Ramos (cell line): ENCODE data around the gene GALNT18.

Experiments used
- in situ Hi-C: fragments of 300-500 bp; cut with MboI; formaldehyde crosslinking; loops from one replicate; pipeline ENCODE4 v1.14.3; 2022; ENCODE audit warnings: low sequenced_read_pairs; ENCODE audit not compliant: unreplicated experiment

GALNT18 gene

GRCh38 chr11:11570823-11571222 is 51.0 kb downstream of the GALNT18 start:
- in situ Hi-C loops, result no loop called here

DNA sequence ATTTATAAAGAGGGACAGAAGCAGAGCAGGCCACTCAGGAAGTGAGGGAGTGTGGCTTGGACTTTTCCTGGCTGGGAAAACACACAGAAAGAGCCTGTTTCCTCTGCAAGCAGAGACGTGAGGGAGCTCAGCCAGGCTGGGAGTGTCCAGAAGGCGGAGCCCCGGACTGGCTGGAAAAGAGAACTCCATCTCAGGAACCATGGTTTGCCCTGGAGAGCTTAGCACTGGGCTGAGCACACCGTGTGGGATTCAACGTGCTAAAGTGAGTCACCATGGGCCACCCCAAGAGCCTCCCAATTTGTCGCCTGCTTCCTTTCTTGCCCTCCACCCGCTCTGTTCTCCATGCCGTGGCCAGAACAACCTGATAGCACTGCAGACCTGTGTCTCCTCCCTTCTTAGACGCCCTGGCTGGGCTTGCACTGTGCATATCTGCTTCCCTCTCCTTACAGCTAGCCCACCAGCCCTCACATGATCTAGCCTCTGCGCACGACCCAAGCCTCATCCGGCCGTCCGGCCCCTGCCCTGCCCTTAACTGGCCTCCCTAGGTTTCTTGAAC is 51.8 kb downstream of the GALNT18 start:
- in situ Hi-C loops, result no loop called here

GRCh38 chr11:11568651-11569229 is 53.1 kb downstream of the GALNT18 start:
- in situ Hi-C loops, result no loop called here

DNA sequence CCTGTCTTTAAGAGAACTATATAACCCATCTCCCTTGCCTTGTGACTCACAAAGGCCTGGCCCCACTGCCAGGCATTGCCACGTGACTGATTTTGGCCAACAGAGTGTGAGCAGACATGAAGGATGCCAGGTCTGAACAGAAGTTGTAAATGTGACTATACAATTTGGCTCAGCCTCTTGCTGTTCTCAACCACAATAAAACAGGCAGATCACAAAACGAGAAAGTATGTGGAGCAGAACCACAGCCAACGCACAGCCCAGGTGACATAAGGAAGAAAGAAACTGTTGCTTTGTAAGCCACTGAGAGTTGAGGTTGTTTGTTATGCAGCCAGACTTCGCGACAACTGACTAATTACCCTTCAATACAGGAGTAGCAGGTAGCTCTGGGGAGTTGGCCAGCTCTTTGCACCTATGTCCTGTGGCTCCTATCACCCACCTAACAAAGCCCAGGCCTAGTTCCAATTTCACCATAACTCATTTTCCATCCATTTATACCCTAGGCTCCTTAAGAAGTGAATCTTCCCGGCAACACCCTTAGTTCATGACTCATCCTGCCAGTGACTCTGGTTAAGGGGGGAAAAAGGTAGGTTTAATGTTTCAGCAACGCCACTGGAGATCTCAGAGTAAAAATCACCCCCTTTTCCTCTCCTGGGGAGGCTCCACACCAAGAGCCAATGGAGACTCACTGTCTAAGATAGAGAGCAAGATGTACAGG is 53.7 kb downstream of the GALNT18 start:
- in situ Hi-C loops, result no loop called here

DNA sequence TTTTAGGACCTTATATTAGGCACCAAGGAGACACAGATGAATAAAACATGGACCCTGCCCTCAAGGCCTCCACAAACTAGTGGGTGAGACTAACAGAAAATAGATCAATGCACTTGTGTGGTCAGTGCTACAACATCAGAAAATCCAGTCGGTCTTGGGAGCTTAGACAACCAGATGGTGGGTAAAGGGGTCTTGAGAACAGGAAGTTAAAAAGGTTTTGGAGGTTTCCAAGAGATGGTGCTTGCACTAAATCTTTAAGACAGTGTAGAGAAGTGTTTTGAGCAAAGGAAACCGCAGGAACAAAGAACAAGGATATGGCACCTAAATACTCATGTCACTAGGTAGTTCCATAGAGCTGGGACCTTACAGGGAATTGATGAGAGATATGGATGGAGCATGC is 56.2 kb downstream of the GALNT18 start:
- in situ Hi-C loops, result no loop called here

DNA sequence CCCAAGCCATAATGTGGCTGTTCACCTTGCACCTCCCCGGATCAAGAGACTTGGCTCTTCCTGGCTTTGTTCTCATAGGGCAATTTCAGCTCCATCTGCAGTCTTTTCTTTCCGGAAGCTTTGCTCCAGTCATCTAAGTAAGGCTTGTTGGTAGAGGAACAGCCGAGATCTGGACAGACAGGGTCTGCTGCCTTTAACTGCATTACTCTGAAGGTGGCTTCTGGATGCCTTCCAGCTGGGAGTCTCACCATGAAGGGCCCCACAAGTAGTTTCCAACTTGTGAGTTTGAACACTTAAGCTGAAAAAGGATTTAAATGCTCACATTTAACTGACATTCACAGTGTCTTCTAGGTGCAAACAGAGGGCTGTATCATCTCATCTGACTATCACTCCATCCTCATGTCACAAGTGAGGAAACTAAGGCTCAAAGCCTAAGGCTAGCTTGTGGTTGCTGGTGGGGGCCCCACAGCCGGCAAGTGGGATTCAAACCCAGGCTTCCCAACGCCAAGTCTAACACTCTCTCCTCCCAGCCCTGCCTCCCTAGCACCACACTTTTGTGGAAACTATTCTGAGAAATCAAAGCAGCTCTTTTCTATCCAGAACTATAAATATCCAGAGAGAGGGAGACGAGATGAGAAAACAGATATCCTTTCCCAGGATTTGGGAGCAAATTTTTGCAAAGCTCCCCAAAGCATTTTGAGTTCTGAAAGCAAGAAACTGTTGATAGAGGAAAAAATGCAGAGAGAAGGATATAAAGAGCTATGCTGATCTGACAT is 58.4 kb downstream of the GALNT18 start:
- in situ Hi-C loops, result no loop called here

DNA sequence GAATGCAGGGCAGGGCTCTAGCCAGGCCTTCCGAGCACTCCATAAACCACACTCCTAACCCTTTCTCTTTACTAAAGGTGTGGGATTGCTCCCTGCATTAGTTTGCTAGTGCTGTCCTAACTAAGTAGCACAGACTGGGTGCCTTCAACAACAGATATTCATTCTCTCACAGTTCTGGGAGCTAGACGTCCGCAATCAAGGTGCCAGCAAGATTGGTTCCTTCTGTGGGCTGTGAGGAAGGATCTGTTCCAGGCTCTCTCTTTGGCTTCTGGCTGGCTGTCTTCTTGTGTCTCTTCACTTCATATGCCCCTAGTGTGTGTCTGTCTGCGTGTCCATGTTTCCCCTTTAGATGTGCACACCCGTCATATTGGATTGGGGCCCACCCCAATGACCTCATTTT is 59.8 kb downstream of the GALNT18 start:
- in situ Hi-C loops, result no loop called here

DNA sequence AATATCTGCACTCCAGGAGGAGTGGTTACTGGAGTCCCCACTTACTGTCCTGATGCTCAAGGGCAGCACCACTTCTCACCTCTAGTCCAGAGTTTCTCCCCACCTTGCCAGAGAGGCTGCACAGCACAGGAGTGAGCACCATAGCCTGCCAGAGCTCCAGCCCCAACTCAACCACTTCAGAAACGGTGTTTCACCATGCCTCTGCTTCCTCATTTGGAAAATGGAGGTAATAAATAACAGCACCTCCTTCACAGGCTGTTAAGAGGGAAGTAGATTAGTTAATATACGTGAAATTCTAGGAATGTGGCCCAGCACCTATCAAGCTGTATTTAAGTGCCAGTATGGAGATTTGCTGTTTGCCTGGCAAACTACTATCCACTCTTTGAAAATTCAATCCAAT is 63.0 kb downstream of the GALNT18 start:
- in situ Hi-C loops, result no loop called here

GRCh38 chr11:11558396-11558795 is 63.4 kb downstream of the GALNT18 start:
- in situ Hi-C loops, result no loop called here

DNA sequence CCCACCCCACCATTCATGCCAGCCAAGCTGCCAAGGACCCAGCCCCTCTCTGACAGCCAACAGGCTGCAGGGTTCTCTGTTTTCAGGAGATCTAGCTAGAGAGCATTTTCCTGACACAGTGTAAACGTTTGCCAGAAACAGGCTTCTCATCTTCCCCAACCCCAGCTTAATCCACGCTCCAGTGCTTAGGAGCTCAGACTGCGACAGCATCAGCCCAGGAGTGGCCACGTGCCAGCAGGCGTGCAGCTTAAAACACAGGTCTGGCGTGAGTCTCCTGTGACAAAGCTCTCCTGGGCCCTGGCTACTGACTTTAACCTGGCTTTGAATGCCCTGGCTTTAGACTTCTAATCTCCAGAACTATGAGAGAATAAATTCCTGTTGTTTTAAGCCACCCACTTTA is 66.6 kb downstream of the GALNT18 start:
- in situ Hi-C loops, result no loop called here

GRCh38 chr11:11553573-11553972 is 68.2 kb downstream of the GALNT18 start:
- in situ Hi-C loops, result no loop called here

DNA sequence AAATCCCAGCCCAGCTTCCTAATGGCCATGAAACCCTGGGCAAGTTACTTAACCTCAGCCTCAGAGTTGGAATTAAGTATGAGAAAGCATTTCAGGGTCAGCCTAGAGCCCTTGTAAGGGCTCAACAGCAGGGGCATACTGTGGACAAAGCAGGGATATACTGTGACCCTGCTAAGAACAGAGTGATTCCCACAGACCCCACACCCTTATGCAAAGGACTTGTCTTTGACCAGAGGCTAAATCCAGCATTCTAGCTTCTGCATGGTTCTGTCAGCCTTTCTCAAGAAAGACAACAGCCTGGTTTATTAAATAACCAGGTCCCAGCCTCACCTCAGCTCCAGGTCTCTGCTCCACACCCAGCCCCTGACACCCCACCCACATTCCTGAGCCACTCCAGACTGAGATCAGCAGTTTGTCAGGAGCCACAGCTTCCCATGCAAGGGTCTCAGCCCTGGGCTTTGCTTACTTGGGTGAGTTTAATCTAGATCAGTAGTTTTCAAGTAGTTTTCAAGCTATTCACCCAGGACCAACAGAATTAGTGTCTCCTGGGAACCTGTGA is 69.2 kb downstream of the GALNT18 start:
- in situ Hi-C loops, result no loop called here

- in situ Hi-C loops, result no loop called here
These were observed 71.3 kb downstream of the GALNT18 start for GRCh38 chr11:11550534-11550933.

GRCh38 chr11:11545285-11546275 is 76.2 kb downstream of the GALNT18 start:
- in situ Hi-C loops, result no loop called here

- in situ Hi-C loops, result no loop called here
These were observed 78.1 kb downstream of the GALNT18 start for GRCh38 chr11:11543656-11544055.

DNA sequence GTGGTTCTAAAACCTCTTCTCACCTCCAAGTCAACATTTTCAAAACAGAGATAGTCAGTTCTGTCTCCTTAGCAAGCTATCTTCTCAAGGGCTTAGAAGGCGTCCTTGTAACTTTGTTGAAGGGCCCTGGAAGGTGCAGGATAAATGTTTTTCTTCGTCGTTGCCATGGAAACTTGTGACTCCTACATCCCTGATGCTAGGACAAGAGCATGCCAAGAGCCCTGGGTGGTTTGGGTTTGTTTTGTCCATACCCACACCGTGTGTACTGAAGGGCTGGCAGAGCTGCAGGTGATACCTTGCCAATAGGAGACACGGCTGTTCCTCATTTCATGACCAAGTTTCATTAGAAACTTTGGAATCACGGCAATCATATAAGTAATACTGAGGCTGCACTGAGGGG is 81.6 kb downstream of the GALNT18 start:
- in situ Hi-C loops, result no loop called here

DNA sequence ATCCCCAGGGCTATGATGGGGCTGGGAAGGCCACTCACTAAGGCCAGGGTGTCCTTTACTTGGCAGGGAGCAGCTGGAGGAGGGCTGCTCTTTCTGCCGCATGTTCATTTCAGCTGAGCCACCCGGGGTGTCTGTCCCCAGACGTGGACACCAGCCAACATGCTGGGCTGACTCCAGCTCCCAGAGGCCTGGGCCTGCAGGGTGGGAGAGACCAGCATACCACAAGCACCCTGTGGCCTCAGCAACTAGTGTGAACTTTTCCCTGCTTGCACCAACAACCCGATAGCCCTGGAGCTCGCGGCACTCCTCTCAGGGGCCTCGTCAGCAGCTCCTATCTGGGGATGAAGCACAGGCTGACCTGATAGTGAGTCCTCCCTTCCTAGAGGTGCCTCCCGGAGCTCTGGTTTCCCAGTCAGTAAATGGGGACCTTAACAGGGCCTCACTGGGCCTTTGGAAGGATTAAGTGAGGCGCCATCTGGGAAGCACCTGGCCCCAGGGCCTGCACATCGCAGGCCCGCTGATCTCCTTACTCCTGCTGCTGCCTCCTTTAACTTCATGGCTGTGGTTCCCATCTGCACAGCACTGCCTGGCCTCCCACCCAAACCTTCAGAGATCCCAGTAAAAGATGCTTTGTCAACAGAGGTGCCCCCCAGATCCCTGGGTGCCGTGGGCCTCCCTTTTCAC is 83.4 kb downstream of the GALNT18 start:
- in situ Hi-C loops, result no loop called here

DNA sequence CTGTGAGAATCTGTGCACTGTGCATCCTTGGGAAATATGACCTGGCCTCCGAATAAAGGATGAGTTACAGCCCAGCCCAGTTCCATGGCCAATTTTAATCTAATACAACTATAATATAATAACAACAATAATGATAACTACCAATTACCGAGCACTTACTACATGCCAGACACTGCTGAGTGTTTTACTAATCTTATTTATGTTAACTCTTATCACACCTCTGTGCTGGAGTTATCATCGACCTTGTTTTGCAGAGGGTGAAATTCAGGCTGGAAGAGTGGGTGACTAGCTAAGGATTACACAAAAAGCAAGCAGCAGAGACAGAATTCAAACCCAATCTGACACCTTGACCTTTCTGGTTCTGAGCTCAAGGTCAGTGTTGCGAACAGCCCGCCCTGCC is 83.9 kb downstream of the GALNT18 start:
- in situ Hi-C loops, result no loop called here

DNA sequence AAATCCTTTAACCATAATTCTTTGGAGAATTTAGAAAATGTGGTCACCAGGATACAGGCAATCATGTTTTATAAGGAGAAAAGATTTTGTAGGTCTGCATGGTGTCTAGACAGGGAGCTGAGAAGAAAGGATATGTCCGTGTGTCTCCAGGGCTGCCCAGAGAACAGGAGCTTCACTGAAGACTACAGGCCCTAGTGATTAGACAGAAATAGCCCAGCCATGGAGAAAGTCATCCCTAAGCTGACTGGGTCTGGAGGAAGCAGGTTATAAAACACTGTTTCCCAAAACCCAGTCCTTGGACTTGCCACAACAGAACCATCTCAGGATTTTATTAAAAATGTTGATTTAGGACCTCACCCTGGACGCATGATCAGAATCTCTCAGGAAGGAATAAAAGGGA is 84.4 kb downstream of the GALNT18 start:
- in situ Hi-C loops, result no loop called here
